H9 (cell line): Measurements from ENCODE around the gene RBMS3. TPM values are rescaled to one million over a fixed set of nuclear protein-coding genes. Genes with fewer than 3 reads are reported as not detected.

Experiments used
- DNase-seq: peaks from one replicate; pipeline ENCODE4 v3.0.0-alpha.2; 2017
- H2AFZ ChIP-seq: one replicate; pipeline ENCODE4 v1.6.1; 2013; ENCODE audit warnings: mild to moderate bottlenecking, low read length, control low read depth, moderate library complexity
- H2AK5ac ChIP-seq: 2 replicates; pipeline ENCODE4 v1.6.1; 2013; ENCODE audit warnings: low read length, control low read depth, mixed read lengths; ENCODE audit not compliant: insufficient read length
- H2BK120ac ChIP-seq: one replicate; pipeline ENCODE4 v1.6.1; 2013; ENCODE audit warnings: low read depth, mild to moderate bottlenecking, low read length, control low read depth, inconsistent platforms; ENCODE audit not compliant: poor library complexity, severe bottlenecking
- H2BK12ac ChIP-seq: 2 replicates; pipeline ENCODE4 v1.6.1; 2013; ENCODE audit warnings: low read length, control low read depth, mixed read lengths, low read depth; ENCODE audit not compliant: insufficient read length
- H2BK15ac ChIP-seq: 2 replicates; pipeline ENCODE4 v1.6.1; 2013; ENCODE audit warnings: low read depth, low read length, control low read depth
- H2BK20ac ChIP-seq: one replicate; pipeline ENCODE4 v1.6.1; 2013; ENCODE audit warnings: low read depth, mild to moderate bottlenecking, low read length, control low read depth, inconsistent platforms; ENCODE audit not compliant: poor library complexity, severe bottlenecking
- H2BK5ac ChIP-seq: 2 replicates; pipeline ENCODE4 v1.6.1; 2013; ENCODE audit warnings: low read length, control low read depth, mixed read lengths; ENCODE audit not compliant: insufficient read length
- H3K14ac ChIP-seq: 2 replicates; pipeline ENCODE4 v1.6.1; 2013; ENCODE audit warnings: low read length, control low read depth; ENCODE audit not compliant: insufficient read depth
- H3K18ac ChIP-seq: 2 replicates; pipeline ENCODE4 v1.6.1; 2013; ENCODE audit warnings: low read depth, mild to moderate bottlenecking, mixed read lengths, low read length, control low read depth; ENCODE audit not compliant: insufficient read length
- H3K23ac ChIP-seq: 2 replicates; pipeline ENCODE4 v1.6.1; 2013; ENCODE audit warnings: low read length, control low read depth, mixed read lengths, low read depth; ENCODE audit not compliant: insufficient read length
- H3K23me2 ChIP-seq: 2 replicates; pipeline ENCODE4 v1.6.1; 2013; ENCODE audit warnings: low read depth, mild to moderate bottlenecking, mixed read lengths, low read length, control low read depth; ENCODE audit not compliant: insufficient read length, poor library complexity, severe bottlenecking
- H3K27ac ChIP-seq: 2 replicates; pipeline ENCODE4 v1.5.1; 2013; ENCODE audit warnings: low read length, control low read depth, mixed read lengths, low read depth; ENCODE audit not compliant: insufficient read length
- H3K27me3 ChIP-seq: 2 replicates; pipeline ENCODE4 v1.6.1; 2013; ENCODE audit warnings: low read length, control low read depth, inconsistent platforms; ENCODE audit not compliant: insufficient read depth
- H3K4ac ChIP-seq: 2 replicates; pipeline ENCODE4 v1.6.1; 2013; ENCODE audit warnings: low read depth, mild to moderate bottlenecking, control low read depth, inconsistent platforms, low read length, moderate library complexity
- H3K4me1 ChIP-seq: 2 replicates; pipeline ENCODE4 v1.6.1; 2013; ENCODE audit warnings: low read length, control low read depth, inconsistent platforms; ENCODE audit not compliant: insufficient read depth
- H3K4me2 ChIP-seq: 2 replicates; pipeline ENCODE4 v1.6.1; 2013; ENCODE audit warnings: low read length, control low read depth, mixed read lengths; ENCODE audit not compliant: insufficient read length, insufficient read depth
- H3K56ac ChIP-seq: 2 replicates; pipeline ENCODE4 v1.6.1; 2013; ENCODE audit warnings: low read depth, mild to moderate bottlenecking, mixed read lengths, low read length, control low read depth; ENCODE audit not compliant: insufficient read length
- H3K79me1 ChIP-seq: 2 replicates; pipeline ENCODE4 v1.6.1; 2013; ENCODE audit warnings: low read depth, mild to moderate bottlenecking, moderate library complexity, low read length, control low read depth, inconsistent platforms; ENCODE audit not compliant: insufficient read depth, poor library complexity, severe bottlenecking
- H3K79me2 ChIP-seq: 2 replicates; pipeline ENCODE4 v1.6.1; 2013; ENCODE audit warnings: low read length, control low read depth, inconsistent platforms; ENCODE audit not compliant: insufficient read depth
- H3K9ac ChIP-seq: 2 replicates; pipeline ENCODE4 v1.6.1; 2013; ENCODE audit warnings: low read length, control low read depth, mixed read lengths; ENCODE audit not compliant: insufficient read length; ENCODE audit errors: extremely low read depth
- H3K9me3 ChIP-seq: one replicate; pipeline ENCODE4 v1.6.1; 2013; ENCODE audit warnings: low read depth, low read length, inconsistent platforms; ENCODE audit not compliant: control insufficient read depth
- H3T11ph ChIP-seq: one replicate; pipeline ENCODE4 v1.6.1; 2013; ENCODE audit warnings: mild to moderate bottlenecking, low read length, control low read depth, inconsistent platforms
- H4K20me1 ChIP-seq: one replicate; pipeline ENCODE4 v1.6.1; 2013; ENCODE audit not compliant: control insufficient read depth, insufficient read length, insufficient read depth
- H4K5ac ChIP-seq: 2 replicates; pipeline ENCODE4 v1.6.1; 2013; ENCODE audit warnings: low read depth, mild to moderate bottlenecking, mixed read lengths, low read length, control low read depth; ENCODE audit not compliant: insufficient read length
- H4K8ac ChIP-seq: replicated peaks from 2 replicates; pipeline ENCODE4 v1.6.1; 2013; ENCODE audit warnings: low read length, control low read depth, mixed read lengths, low read depth; ENCODE audit not compliant: insufficient read length
- H4K91ac ChIP-seq: 2 replicates; pipeline ENCODE4 v1.6.1; 2013; ENCODE audit warnings: low read depth, mild to moderate bottlenecking, moderate library complexity, mixed read lengths, low read length, control low read depth; ENCODE audit not compliant: insufficient read length
- H3K27ac Mint-ChIP-seq, 3 experiments: 2 replicates in 2 of 3; 3 replicates in 1 of 3; pipeline ENCODE4 v1.8.0; 2020 to 2021; ENCODE audit warnings: mixed read lengths in 3 of 3, mild to moderate bottlenecking in 1 of 3, moderate library complexity in 1 of 3
- H3K27me3 Mint-ChIP-seq: 2 replicates; pipeline ENCODE4 v1.8.0; 2021; ENCODE audit warnings: low read depth, mild to moderate bottlenecking, moderate library complexity, mixed read lengths
- H3K36me3 Mint-ChIP-seq, 3 experiments: 2 replicates in 2 of 3; 3 replicates in 1 of 3; pipeline ENCODE4 v1.8.0; 2020 to 2021; ENCODE audit warnings: low read depth in 3 of 3, mixed read lengths in 3 of 3; ENCODE audit not compliant: insufficient read depth in 1 of 3
- H3K4me1 Mint-ChIP-seq, 2 experiments: 2 replicates each; pipeline ENCODE4 v1.8.0; 2020; ENCODE audit warnings: mixed read lengths in 2 of 2
- H3K4me3 Mint-ChIP-seq, 2 experiments: 2 replicates in 1 of 2; 3 replicates in 1 of 2; pipeline ENCODE4 v1.8.0; 2020 to 2021; ENCODE audit warnings: mild to moderate bottlenecking in 2 of 2, mixed read lengths in 2 of 2, moderate library complexity in 1 of 2
- H3K9me3 Mint-ChIP-seq, 2 experiments: 2 replicates in 1 of 2; 3 replicates in 1 of 2; pipeline ENCODE4 v1.8.0; 2020; ENCODE audit warnings: mild to moderate bottlenecking in 2 of 2, mixed read lengths in 2 of 2, moderate library complexity in 1 of 2
- CTCF ChIP-seq: fragments of 200-600 bp; sonication (generic); conservative IDR thresholded peaks from 3 replicates; pipeline ENCODE4 v1.8.0; 2021; ENCODE audit warnings: antibody characterized with exemption, mild to moderate bottlenecking
- WGBS: extraction: QIAGEN DNeasy Blood & Tissue Kit; methylation state at CpG from one replicate; pipeline ENCODE4 v1.1.7; 2013; ENCODE audit warnings: missing lambda C conversion rate, low lambda C conversion rate, mixed read lengths; ENCODE audit not compliant: insufficient read length; ENCODE audit errors: extremely low coverage; 5-methylcytosine and 5-hydroxymethylcytosine counted together
- total RNA-seq: library from RNA; stranded (reverse); gene quantifications from 2 replicates; pipeline ENCODE4 v1.2.1, GENCODE V29; 2021

RBMS3 gene
- total RNA-seq, 1 experiment from 2014 or later = 8.1 TPM

GRCh38 chr3:29484633-29485032, 203.8 kb downstream of the RBMS3 start:
- Histone ChIP-seq H2AFZ (no peak overlapping the region), H3K27me3 (no peaks in the 10 kb centered on the region), H3K23me2 (no peaks in the 10 kb centered on the region), H3K79me2 (no peaks in the 10 kb centered on the region), H3K4ac (no peak overlapping the region), H3K23ac (no peak overlapping the region), H3K79me1 (no peaks in the 10 kb centered on the region), H4K8ac (no peak overlapping the region), H4K20me1 (no peaks in the 10 kb centered on the region), H3K9me3 (no peaks in the 10 kb centered on the region), H3K4me2 (no peak overlapping the region), H4K5ac (no peak overlapping the region), H3T11ph (no peak overlapping the region), H2BK12ac (no peak overlapping the region), H2AK5ac (no peak overlapping the region), H3K9ac (no peak overlapping the region), H2BK120ac (no peak overlapping the region), H3K14ac (no peak overlapping the region), H3K18ac (no peak overlapping the region), H4K91ac (no peak overlapping the region), H3K27ac (no peak overlapping the region), H2BK20ac (no peak overlapping the region), H2BK5ac (no peak overlapping the region), H2BK15ac (no peak overlapping the region), H3K4me1 (no peaks in the 10 kb centered on the region; the same call in 1 of the 2 replicates), H3K56ac (no peak overlapping the region)
- Mint-ChIP-seq H3K36me3 (no peaks in the 10 kb centered on the region; a peak in 1 of 7 replicates), H3K27me3 (no peaks in the 10 kb centered on the region), H3K27ac (no peak overlapping the region), H3K4me1 (peaks cover 0 to 6% of the 10 kb centered on the region in 2 experiments; a peak in 2 of 4 replicates), H3K4me3 (no peak overlapping the region), H3K9me3 (no peaks in the 10 kb centered on the region; a peak in 1 of 5 replicates)
- no peak for DNase-seq
- no CpG with 5 or more reads among the region's 2 CpGs for WGBS
- TF ChIP-seq CTCF = no peak
